Neural cell (in vitro differentiated cells): ENCODE measurements around the gene LYPD6B.

Experiments used
- EZH2 ChIP-seq: fragments of 200-600, 300-800 bp; shearing (Covaris generic), sonication (generic); IDR thresholded peaks from 2 replicates; pipeline ENCODE4 v1.6.1; 2014; ENCODE audit warnings: antibody characterized with exemption, low read length, borderline replicate concordance, mild to moderate bottlenecking; ENCODE audit not compliant: insufficient read depth, poor library complexity, severe bottlenecking
- POLR2AphosphoS5 ChIP-seq: IDR thresholded peaks from 2 replicates; pipeline ENCODE4 v1.6.1; 2012
- RAD21 ChIP-seq: fragments of 450-650 bp; conservative IDR thresholded peaks from 2 replicates; pipeline ENCODE4 v1.6.1; 2014; ENCODE audit warnings: antibody characterized with exemption, mild to moderate bottlenecking, moderate library complexity
- SMC3 ChIP-seq: fragments of 450-650 bp; conservative IDR thresholded peaks from 2 replicates; pipeline ENCODE4 v1.6.1; 2014; ENCODE audit warnings: antibody characterized with exemption, mild to moderate bottlenecking, moderate library complexity; ENCODE audit not compliant: poor library complexity
- TAF1 ChIP-seq: IDR thresholded peaks from 2 replicates; pipeline ENCODE4 v1.6.1; 2012; ENCODE audit warnings: low read depth
- TF ChIP-seq, protein P1 (sequence below): fragments of 450-650 bp; IDR thresholded peaks from 2 replicates; pipeline ENCODE4 v1.5.1; 2014; ENCODE audit warnings: antibody characterized with exemption, mild to moderate bottlenecking, moderate library complexity; ENCODE audit not compliant: poor library complexity, severe bottlenecking

DNA sequence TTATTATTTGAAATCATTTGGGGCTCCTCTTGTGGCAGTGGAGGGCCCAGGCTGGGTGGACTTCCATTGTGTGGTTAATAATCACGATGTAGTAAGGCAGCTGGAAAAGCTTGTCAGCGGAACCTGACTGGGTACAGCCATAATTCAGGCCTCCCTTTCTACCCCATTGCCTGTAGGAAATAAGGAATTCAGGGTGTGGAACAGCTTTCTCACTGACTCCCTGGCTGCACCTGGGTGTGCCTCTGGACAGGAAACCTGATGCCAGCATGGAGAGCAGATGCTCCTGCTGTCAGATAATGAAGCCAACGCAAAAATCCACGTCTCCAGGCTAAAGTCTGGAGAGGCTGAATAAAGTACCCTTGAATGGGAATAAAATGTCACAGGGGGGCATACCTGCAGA lies 44.2 kb downstream of the LYPD6B start:
- TF ChIP-seq SMC3, result no peak
- TF ChIP-seq, protein P1, sequence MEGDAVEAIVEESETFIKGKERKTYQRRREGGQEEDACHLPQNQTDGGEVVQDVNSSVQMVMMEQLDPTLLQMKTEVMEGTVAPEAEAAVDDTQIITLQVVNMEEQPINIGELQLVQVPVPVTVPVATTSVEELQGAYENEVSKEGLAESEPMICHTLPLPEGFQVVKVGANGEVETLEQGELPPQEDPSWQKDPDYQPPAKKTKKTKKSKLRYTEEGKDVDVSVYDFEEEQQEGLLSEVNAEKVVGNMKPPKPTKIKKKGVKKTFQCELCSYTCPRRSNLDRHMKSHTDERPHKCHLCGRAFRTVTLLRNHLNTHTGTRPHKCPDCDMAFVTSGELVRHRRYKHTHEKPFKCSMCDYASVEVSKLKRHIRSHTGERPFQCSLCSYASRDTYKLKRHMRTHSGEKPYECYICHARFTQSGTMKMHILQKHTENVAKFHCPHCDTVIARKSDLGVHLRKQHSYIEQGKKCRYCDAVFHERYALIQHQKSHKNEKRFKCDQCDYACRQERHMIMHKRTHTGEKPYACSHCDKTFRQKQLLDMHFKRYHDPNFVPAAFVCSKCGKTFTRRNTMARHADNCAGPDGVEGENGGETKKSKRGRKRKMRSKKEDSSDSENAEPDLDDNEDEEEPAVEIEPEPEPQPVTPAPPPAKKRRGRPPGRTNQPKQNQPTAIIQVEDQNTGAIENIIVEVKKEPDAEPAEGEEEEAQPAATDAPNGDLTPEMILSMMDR, result no peak
- TF ChIP-seq TAF1, result no peak
- TF ChIP-seq EZH2, result no peak
- no peak for TF ChIP-seq POLR2AphosphoS5
- no peak for TF ChIP-seq RAD21
